ENCODE results near the gene FMNL2.

DNA sequence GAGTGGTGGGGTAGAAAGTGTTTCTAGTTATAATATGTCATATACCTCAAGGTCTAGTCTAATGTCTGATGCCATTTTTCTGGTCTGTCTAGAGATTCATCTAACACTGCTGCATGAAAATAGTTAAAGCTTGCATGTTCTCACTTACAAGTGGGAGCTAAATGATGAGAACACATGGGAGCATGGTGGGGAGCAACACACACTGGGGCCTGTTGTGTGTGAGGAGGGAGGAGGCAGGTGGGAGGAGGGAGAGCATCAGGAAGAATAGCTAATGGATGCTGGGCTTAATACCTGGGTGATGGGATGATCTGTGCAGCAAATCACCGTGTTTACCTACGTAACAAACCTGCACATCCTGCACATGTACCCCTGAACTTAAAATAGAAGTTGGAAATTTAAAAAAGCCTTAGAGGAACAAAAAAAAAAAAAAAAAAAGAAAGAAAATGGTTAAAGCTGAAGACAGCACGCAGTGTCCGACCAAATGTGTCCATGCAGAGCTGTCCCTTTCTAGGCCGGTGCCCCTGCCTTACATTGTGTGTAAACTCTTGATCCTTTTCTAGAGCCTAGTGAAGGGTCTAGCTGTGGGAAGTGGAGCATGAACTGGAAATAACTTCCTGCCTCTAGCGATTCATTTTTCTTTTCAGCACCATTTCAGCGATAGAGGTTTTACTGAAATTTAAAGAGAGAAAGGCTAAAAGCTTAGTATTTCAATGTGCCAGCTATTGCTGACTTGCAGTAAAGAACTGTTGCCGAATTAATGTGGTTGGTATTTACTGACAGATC lies 94.0 kb downstream of the FMNL2 start:
- TF ChIP-seq POLR2AphosphoS5 (IDR thresholded peaks at IDR 0.05): no peak
- TF ChIP-seq, protein P1, sequence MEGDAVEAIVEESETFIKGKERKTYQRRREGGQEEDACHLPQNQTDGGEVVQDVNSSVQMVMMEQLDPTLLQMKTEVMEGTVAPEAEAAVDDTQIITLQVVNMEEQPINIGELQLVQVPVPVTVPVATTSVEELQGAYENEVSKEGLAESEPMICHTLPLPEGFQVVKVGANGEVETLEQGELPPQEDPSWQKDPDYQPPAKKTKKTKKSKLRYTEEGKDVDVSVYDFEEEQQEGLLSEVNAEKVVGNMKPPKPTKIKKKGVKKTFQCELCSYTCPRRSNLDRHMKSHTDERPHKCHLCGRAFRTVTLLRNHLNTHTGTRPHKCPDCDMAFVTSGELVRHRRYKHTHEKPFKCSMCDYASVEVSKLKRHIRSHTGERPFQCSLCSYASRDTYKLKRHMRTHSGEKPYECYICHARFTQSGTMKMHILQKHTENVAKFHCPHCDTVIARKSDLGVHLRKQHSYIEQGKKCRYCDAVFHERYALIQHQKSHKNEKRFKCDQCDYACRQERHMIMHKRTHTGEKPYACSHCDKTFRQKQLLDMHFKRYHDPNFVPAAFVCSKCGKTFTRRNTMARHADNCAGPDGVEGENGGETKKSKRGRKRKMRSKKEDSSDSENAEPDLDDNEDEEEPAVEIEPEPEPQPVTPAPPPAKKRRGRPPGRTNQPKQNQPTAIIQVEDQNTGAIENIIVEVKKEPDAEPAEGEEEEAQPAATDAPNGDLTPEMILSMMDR (IDR thresholded peaks at IDR 0.05): no peak

Data from esophagus muscularis mucosa (tissue), 3 donors.